Right ventricle myocardium inferior (tissue), 1 donor: ENCODE data around the gene IL6ST. TPM values are rescaled to one million over a fixed set of nuclear protein-coding genes. Genes with fewer than 3 reads are reported as not detected.
A peak's percentile ranks its signal among the peaks of the same experiment; 100 is the strongest.
"Not testable (repeated sequence)": the region's sequence is repeated elsewhere in the genome, so short reads cannot be mapped to it uniquely, and the experiment has no call there.

Experiments used
- ATAC-seq: fragments of 200-7000 bp; cut with Tn5 transposase; one replicate; pipeline ENCODE4 v1.9.1; 2020; ENCODE audit warnings: mild to moderate bottlenecking, moderate library complexity
- DNase-seq: peaks from one replicate; pipeline ENCODE4 v3.0.0; 2021; ENCODE audit errors: missing footprints
- intact Hi-C: fragments of 100-400 bp; cut with DNase I; formaldehyde crosslinking; loops from one replicate; pipeline ENCODE4 v1.11.0; 2022
- total RNA-seq: library from RNA; stranded (reverse); fragmentation: NEBNext Ultra II Directional; extraction: Animal tissue kit (Norgen Biotek cat#: 25700); gene quantifications from one replicate; pipeline ENCODE4 v1.2.1, GENCODE V29; 2021
- donor health status: DM: no; HTN: yes; CAD: no; lungs with severe emphysema.

Gene IL6ST
- total RNA-seq, 1 donor from 2014 or later, result 145 TPM

- intact Hi-C loops, result no loop called here
- ATAC-seq, result no peak
- no peak for DNase-seq
Observed at GRCh38 chr5:56010431-56010830, 15.7 kb upstream of the IL6ST start.

GRCh38 chr5:56006600-56006999 is 11.8 kb upstream of the IL6ST start:
- DNase-seq (no peak), ATAC-seq (no peak)
- intact Hi-C loops, result no loop called here

GRCh38 chr5:56006094-56006493 is 11.3 kb upstream of the IL6ST start:
- intact Hi-C loops, result no loop called here
- DNase-seq (no peak), ATAC-seq (no peak)

- no peak for DNase-seq
- ATAC-seq, result no peak
- intact Hi-C loops, result no loop called here
Observed at GRCh38 chr5:56004874-56005273, 10.1 kb upstream of the IL6ST start.

GRCh38 chr5:56003679-56004078 is 8.9 kb upstream of the IL6ST start:
- intact Hi-C loops, result no loop called here
- ATAC-seq (no peak), DNase-seq (no peak)

- intact Hi-C loops, result no loop called here
- ATAC-seq, result no peak
- no peak for DNase-seq
Observed at GRCh38 chr5:56003179-56003578, 8.4 kb upstream of the IL6ST start.

GRCh38 chr5:56002303-56002702 is 7.5 kb upstream of the IL6ST start:
- DNase-seq, result no peak
- intact Hi-C loops, result no loop called here
- no peak for ATAC-seq

- intact Hi-C loops, ATAC-seq: not testable (repeated sequence)
Observed at GRCh38 chr5:56000221-56000620, 5.5 kb upstream of the IL6ST start.

GRCh38 chr5:55998966-55999365 is 4.2 kb upstream of the IL6ST start:
- no peak for ATAC-seq
- intact Hi-C loops, result loop anchor here (10.0 kb wide), 1 partner anchor 176 kb away; no protein-coding TSS in a partner anchor
- no peak for DNase-seq

More at GRCh38 chr5:56000221-56000620, 5.5 kb upstream of the IL6ST start:
- not testable (repeated sequence) for DNase-seq

GRCh38 chr5:55997742-55998351 is 3.1 kb upstream of the IL6ST start:
- intact Hi-C loops, result loop anchor here (10.0 kb wide), 1 partner anchor 177 kb away; no protein-coding TSS in a partner anchor
- DNase-seq (no peak), ATAC-seq (no peak)

GRCh38 chr5:55994998-55995914 is 493 bp upstream of the IL6ST start:
- ATAC-seq (peak; percentile 99), DNase-seq (peak; percentile 99)
- intact Hi-C loops, result loop anchor here (2.0 to 10.0 kb wide), 4 partner anchors 48 to 283 kb away; partner anchors contain the start of gene SLC38A9

GRCh38 chr5:55993731-55994494 is 850 bp downstream of the IL6ST start:
- ATAC-seq (no peak), DNase-seq (no peak)
- intact Hi-C loops, result loop anchor here (2.0 to 10.0 kb wide), 4 partner anchors 49 to 282 kb away; partner anchors contain the start of gene SLC38A9

GRCh38 chr5:55993013-55993412 is 1.8 kb downstream of the IL6ST start:
- intact Hi-C loops, result loop anchor here (5.0 to 10.0 kb wide), 3 partner anchors 182 to 281 kb away; partner anchors contain the start of gene SLC38A9
- DNase-seq (no peak), ATAC-seq (no peak)

GRCh38 chr5:55991768-55992486 is 2.8 kb downstream of the IL6ST start:
- no peak for ATAC-seq
- no peak for DNase-seq
- intact Hi-C loops, result loop anchor here (5.0 to 10.0 kb wide), 3 partner anchors 183 to 280 kb away; partner anchors contain the start of gene SLC38A9

GRCh38 chr5:55990895-55991294 is 3.9 kb downstream of the IL6ST start:
- intact Hi-C loops, result loop anchor here (5.0 to 10.0 kb wide), 3 partner anchors 184 to 279 kb away; partner anchors contain the start of gene SLC38A9
- DNase-seq, ATAC-seq: not testable (repeated sequence)

- intact Hi-C loops, result loop anchor here (5.0 to 10.0 kb wide), 3 partner anchors 185 to 278 kb away; partner anchors contain the start of gene SLC38A9
- DNase-seq (no peak), ATAC-seq (no peak)
Observed at GRCh38 chr5:55989860-55990259, 4.9 kb downstream of the IL6ST start.

GRCh38 chr5:55988979-55989638 is 5.7 kb downstream of the IL6ST start:
- no peak for DNase-seq
- no peak for ATAC-seq
- intact Hi-C loops, result no loop called here

- DNase-seq, ATAC-seq, intact Hi-C loops: not testable (repeated sequence)
Observed at GRCh38 chr5:55988428-55988827, 6.3 kb downstream of the IL6ST start.
